ENCODE measurements around the gene TMEM82.

Gene TMEM82

DNA sequence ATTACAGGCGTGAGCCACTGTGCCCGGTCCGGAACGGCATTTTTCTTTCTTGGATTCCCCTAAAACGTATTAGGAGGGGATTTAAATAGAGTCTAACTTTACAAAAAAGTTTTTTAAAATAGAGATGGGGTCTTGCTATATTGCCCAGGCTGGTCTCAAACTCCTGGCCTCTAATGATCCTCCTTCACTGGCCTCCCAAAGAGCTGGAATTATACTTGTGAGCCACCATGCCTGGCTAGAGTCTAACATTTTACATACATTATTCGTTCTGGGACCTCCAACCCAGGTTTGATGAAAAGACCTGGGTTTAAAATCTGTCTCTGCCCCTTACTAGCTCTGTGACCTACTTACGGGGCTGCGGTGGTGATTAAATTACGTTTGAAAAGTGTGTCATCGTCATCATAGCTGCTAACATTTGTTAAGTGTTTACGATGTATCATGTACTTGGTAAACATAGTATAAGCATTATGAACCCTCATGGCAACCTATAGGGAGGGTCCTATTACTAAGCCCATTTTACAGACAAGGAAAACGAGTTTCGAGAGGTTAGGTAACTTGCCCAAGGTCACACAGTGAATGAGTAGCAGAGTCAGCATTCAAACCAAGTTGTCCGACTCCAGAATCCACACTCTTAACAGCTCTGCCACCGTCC, 33.7 kb upstream of the TMEM82 start:
- H3K9me3 Mint-ChIP-seq = no peaks in the 10 kb centered on the region
- no peaks in the 10 kb centered on the region for H3K27me3 Mint-ChIP-seq
- no peak overlapping the region for H3K4me3 Mint-ChIP-seq
- CTCF ChIA-PET = interaction anchor here (1.0 to 2.0 kb wide), 3 partner anchors 10 to 32 kb away, joined by 3 to 4 read pairs (median 3); no protein-coding TSS in a partner anchor
- H3K4me1 Mint-ChIP-seq = peaks cover 2% of the 10 kb centered on the region
- no peak overlapping the region for H3K27ac Mint-ChIP-seq
- no peak for DNase-seq
- H3K36me3 Mint-ChIP-seq = peaks cover 7% of the 10 kb centered on the region

DNA sequence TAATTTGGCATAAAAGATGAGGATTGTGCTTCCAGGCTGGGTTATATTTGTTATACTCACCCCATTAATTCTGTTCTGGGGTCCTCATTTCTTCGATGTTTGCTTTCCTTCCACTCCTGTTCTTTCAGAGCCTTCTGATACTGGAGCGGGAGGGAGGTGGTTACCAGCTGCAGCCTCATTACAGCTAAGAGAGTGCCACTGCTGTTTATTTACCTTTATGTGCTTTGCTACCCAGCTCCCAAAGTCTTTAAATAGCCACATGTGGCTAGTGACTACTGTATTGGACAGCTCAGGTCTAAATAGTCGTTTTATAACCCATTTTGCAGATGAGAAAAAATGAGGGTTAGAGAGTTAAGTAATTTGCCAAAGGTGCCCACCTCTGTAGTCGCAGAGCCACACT, 33.1 kb upstream of the TMEM82 start:
- no peak overlapping the region for H3K27ac Mint-ChIP-seq
- H3K4me3 Mint-ChIP-seq = no peak overlapping the region
- H3K9me3 Mint-ChIP-seq = no peaks in the 10 kb centered on the region
- no peaks in the 10 kb centered on the region for H3K27me3 Mint-ChIP-seq
- peaks cover 2% of the 10 kb centered on the region for H3K4me1 Mint-ChIP-seq
- CTCF ChIA-PET = interaction anchor here (2.0 kb wide), 1 partner anchor 12 kb away, joined by 4 read pairs; no protein-coding TSS in a partner anchor
- H3K36me3 Mint-ChIP-seq = peaks cover 7% of the 10 kb centered on the region
- DNase-seq = no peak

DNA sequence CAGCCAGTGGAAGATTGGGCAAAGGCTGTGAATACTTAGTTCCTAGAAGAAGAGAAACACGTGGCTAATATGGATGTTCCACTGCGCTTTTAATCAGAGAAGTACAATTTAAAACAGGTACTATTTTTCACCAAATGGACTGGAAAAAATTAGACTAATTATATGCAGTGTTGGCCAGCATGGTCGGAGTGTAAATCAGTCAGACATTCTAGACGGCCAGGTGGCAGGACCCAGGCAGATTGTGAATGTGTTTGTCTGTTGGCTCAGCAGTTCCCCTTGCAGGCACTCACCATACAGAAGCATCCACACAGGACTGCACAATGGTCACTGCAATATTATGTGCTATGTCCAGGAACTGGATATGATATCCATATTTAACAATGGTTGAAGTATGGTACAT, 30.1 kb upstream of the TMEM82 start:
- Mint-ChIP-seq H3K27ac (no peak overlapping the region), H3K9me3 (no peaks in the 10 kb centered on the region), H3K36me3 (peaks cover 13% of the 10 kb centered on the region), H3K4me3 (no peak overlapping the region), H3K4me1 (no peaks in the 10 kb centered on the region), H3K27me3 (no peaks in the 10 kb centered on the region)
- CTCF ChIA-PET = no interaction called here
- no peak for DNase-seq

DNA sequence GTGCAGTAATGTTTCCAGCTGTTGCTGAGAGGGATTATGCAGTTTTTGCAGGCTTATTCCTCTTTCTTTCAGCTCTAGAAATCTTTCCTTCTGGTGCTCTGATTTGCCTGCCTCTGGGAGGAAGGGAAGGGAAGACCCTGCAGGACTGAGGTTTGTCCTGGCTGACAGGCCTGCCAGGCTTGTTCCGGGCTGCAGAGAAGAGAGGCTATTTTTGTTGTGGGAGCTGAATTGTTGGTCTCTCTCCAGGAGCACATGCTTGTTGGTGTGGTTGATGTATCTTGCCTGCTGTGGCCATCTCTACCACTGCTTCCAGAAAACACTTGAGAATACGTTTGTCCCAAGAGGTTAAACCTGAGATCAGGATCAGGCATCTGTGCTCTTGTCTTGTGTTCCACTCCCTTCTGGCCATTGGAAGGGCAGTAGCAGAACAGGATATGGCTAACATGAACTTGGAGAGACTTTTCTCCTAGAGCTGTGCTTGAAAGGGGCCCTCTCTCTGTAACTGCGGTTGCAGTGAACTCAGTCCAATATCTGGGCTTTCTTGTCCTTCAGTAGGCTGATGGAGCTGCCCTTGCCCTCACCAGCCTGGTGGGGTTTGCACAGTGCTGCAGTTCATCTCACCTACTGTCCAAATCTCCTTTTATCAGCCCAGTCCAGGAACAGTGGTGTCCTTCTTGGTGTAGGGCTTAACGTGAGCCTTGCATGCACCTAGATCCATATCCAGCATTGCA, 27.7 kb upstream of the TMEM82 start:
- Mint-ChIP-seq H3K27ac (peak overlapping the region; percentile 52), H3K36me3 (peaks cover 22% of the 10 kb centered on the region), H3K27me3 (no peaks in the 10 kb centered on the region), H3K4me1 (no peaks in the 10 kb centered on the region), H3K9me3 (no peaks in the 10 kb centered on the region), H3K4me3 (no peak overlapping the region)
- CTCF ChIA-PET = no interaction called here
- no peak for DNase-seq

DNA sequence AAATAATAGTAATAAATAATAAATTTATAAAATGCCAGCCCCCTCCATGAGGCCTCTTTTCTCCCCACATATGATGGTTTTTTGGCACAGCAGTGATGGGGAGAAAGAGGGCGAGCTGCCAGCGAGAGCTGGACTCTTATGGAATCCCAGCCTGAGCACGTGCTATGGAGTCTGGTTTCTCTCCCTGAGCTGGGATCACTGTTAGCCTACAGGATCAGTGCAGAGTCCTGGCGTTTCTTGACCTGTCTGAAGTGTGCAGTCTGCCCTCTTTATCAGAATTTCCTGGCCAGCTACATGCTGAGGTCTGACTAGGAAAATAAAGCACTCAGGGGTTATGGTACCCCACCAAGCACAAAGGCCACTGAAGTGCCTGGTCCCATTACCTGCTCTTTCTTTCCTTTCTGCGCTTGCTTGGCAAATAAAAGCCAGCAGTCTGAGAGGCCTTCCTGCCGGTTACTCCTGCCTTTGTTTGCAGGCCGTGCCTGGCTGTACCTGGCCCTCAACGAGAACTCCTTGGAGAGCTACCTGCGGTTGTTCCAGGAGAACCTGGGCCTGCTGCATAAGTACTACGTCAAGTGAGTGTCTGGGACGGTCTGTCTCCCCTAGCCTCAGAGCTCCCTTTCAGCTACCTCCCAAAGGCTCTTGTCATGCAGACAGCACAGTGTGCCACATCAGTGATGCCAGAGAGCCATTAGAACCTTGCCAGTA, 24.7 kb upstream of the TMEM82 start:
- peaks cover 25% of the 10 kb centered on the region for H3K36me3 Mint-ChIP-seq
- DNase-seq = no peak
- H3K4me3 Mint-ChIP-seq = no peak overlapping the region
- CTCF ChIA-PET = interaction anchor here (1.4 to 1.7 kb wide), 2 partner anchors 11 to 24 kb away, joined by 4 to 5 read pairs; no protein-coding TSS in a partner anchor
- H3K27me3 Mint-ChIP-seq = no peaks in the 10 kb centered on the region
- no peaks in the 10 kb centered on the region for H3K4me1 Mint-ChIP-seq
- H3K27ac Mint-ChIP-seq = no peak overlapping the region
- no peaks in the 10 kb centered on the region for H3K9me3 Mint-ChIP-seq

DNA sequence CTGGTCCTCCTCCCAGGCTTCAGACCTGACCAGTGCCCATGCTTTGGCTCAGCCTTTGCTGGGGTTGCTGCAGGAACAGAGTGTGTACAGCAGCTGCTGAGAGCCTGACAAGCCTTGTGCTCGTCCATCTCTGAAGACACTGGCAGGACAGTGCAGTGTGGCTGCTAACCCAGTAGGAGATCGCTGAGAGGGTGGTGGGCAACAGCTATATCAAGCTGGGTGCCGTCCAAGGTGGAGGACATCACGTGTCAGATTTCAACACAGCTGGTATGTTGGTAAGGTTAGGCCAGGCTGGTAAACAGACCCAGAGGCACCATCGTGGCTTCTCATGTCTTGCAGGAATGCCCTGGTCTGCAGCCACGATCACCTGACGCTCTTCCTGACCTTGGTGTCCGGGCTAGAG, 24.1 kb upstream of the TMEM82 start:
- H3K4me1 Mint-ChIP-seq = no peaks in the 10 kb centered on the region
- CTCF ChIA-PET = interaction anchor here (1.2 to 1.4 kb wide), 3 partner anchors 10 to 124 kb away, joined by 3 to 4 read pairs (median 3); no protein-coding TSS in a partner anchor
- no peak overlapping the region for H3K27ac Mint-ChIP-seq
- no peak overlapping the region for H3K4me3 Mint-ChIP-seq
- DNase-seq = no peak
- H3K27me3 Mint-ChIP-seq = no peaks in the 10 kb centered on the region
- H3K9me3 Mint-ChIP-seq = no peaks in the 10 kb centered on the region
- peaks cover 25% of the 10 kb centered on the region for H3K36me3 Mint-ChIP-seq

DNA sequence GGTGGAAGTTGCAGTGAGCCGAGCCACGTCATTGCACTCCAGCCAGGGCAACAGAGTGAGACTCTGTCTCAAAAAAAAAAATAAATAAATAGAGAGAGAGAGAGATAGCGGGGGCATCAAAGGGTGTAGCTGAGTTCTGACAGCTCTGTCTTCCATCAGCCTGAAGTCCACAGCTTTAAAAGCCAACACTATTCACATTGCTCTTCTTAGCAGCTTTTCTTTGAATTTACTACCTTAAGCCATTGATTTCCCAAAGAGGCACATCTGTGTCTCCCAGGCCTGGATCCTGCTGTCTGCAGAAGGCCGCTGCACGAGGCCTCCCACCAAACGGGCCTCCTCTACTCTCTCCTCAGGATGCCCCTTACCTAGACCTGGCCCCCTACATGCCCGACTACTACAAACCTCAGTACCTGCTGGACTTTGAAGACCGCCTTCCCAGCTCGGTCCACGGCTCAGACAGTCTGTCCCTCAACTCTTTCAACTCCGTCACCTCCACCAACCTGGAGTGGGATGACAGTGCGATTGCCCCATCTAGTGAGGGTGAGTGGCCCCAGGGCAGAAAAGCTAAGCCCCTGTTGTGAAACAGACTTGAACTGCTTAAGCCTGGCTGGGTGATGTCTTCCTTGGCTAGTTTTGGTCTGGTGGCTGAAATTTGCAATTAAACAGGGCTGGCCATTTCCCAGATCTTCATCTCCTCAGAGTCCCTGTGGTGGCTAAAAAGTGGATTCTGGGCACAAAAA, 22.7 kb upstream of the TMEM82 start:
- Mint-ChIP-seq H3K4me3 (no peak overlapping the region), H3K9me3 (no peaks in the 10 kb centered on the region), H3K27ac (no peak overlapping the region), H3K27me3 (no peaks in the 10 kb centered on the region), H3K36me3 (peaks cover 21% of the 10 kb centered on the region), H3K4me1 (no peaks in the 10 kb centered on the region)
- CTCF ChIA-PET = interaction anchor here (0.6 to 1.2 kb wide), 3 partner anchors 11 to 185 kb away, joined by 3 read pairs; no protein-coding TSS in a partner anchor
- DNase-seq = no peak

DNA sequence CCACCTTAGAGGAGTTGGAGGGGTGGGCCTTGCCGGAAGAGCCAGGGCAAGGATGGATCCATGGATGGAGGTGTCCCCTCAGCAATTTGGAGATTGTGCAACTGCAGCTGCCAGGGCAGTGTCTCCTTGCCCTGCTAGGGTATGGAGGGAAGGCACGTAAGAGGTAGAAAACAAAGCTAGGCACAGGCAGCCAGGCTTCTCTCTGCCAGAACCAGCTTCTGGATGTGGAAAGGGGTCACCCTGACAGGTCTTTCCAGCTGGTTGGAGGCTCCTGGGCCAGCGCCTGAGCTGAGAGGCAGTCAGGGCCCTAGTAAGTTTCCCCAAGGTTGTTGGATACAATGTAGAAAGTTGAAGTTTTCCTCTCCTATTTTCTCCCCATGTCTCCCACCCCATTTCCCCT, 21.4 kb upstream of the TMEM82 start:
- CTCF ChIA-PET = interaction anchor here (1.0 kb wide), 1 partner anchor 20 kb away, joined by 3 read pairs; no protein-coding TSS in a partner anchor
- Mint-ChIP-seq H3K4me3 (no peak overlapping the region), H3K36me3 (peaks cover 21% of the 10 kb centered on the region), H3K27me3 (no peaks in the 10 kb centered on the region), H3K9me3 (no peaks in the 10 kb centered on the region), H3K27ac (no peak overlapping the region), H3K4me1 (no peaks in the 10 kb centered on the region)
- no peak for DNase-seq

DNA sequence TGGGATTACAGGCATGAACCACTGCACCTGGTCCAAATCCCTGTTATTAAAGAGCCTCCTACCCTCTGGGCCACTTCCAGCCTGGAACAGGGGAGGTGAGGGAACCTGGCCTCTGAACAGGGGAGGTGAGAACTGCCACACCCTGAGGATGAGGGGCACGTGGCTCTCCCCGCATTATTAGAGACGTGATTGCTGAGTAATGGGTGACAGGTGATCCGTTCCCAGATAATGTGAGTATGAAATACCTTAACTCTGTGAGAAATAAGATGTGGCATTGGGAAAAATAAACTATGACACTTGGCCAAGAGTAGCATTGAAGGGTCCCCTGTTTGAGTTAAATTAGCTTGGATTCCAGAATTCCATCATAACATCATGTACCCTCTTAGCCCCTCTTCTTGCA, 19.9 kb upstream of the TMEM82 start:
- H3K9me3 Mint-ChIP-seq = no peaks in the 10 kb centered on the region
- H3K27me3 Mint-ChIP-seq = no peaks in the 10 kb centered on the region
- H3K4me1 Mint-ChIP-seq = no peaks in the 10 kb centered on the region
- no peak overlapping the region for H3K4me3 Mint-ChIP-seq
- CTCF ChIA-PET = no interaction called here
- no peak for DNase-seq
- peaks cover 20% of the 10 kb centered on the region for H3K36me3 Mint-ChIP-seq
- H3K27ac Mint-ChIP-seq = no peak overlapping the region

DNA sequence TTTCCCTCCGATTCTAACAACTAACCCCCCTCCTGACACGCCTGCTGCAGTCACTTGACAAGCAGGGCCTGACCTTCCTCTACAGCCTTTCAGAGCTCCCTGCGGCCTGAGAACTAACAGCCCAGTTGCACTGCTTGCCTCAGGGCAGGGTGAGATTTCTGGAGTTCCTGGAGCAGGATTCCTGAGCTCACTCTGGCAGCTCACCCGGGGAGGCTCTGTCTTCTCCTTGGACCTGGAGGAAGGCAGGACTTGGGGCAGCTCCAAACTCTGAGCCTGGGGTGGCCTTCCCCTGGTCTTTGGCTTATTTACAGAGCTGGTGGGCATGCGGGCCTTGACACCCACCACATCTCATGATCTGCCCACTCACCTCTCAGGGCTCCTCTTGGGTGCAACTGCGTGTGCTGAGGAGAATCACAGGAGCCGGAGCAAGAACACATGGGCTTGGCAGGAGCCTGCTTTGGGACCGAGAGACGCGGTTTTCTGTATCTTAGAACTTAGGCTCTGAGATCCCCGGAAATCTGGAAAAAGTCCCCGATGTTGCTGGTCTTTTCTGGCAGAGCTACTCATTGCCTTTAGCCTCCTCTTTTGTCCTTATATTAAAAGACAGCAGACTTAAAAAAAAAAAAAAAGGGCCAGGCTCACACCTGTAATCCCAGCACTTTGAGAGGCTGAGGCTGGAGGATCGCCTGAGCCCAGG, 19.3 kb upstream of the TMEM82 start:
- CTCF ChIA-PET = no interaction called here
- Mint-ChIP-seq H3K4me3 (no peak overlapping the region), H3K36me3 (peaks cover 17% of the 10 kb centered on the region), H3K27me3 (no peaks in the 10 kb centered on the region), H3K9me3 (no peaks in the 10 kb centered on the region), H3K4me1 (no peaks in the 10 kb centered on the region), H3K27ac (no peak overlapping the region)
- DNase-seq = no peak

DNA sequence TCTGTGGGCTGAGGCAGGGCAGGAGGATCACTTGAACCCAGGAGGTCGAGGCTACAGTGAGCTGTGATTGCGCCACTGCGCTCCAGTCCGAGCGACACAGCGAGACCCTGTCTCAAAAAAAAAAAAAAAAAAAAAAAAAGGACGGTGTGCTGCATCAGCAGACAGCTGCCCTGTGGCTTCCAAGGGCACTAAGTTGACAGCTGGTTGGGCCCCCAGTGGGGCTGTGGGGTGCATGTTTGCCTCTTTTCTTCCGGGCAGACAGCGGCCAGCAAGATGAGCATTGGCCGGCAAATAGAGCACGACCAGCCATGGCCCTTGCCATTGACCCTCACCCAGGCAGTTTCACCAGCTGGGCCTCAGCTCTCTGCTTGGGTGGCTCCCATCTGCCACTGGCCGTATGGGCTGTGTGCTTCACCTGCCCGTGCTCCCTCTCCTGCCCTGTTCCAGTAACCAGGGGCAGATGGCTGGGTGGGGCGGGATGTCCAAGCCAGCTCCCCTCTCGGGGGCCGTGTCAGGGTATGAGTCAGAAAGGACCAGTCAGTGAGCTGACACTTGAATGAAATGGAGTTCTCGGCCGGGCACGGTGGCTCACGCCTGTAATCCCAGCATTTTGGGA, 18.6 kb upstream of the TMEM82 start:
- no peaks in the 10 kb centered on the region for H3K4me1 Mint-ChIP-seq
- peaks cover 15% of the 10 kb centered on the region for H3K36me3 Mint-ChIP-seq
- no peak for DNase-seq
- H3K27me3 Mint-ChIP-seq = no peaks in the 10 kb centered on the region
- H3K9me3 Mint-ChIP-seq = no peaks in the 10 kb centered on the region
- no peak overlapping the region for H3K27ac Mint-ChIP-seq
- H3K4me3 Mint-ChIP-seq = no peak overlapping the region
- CTCF ChIA-PET = no interaction called here

DNA sequence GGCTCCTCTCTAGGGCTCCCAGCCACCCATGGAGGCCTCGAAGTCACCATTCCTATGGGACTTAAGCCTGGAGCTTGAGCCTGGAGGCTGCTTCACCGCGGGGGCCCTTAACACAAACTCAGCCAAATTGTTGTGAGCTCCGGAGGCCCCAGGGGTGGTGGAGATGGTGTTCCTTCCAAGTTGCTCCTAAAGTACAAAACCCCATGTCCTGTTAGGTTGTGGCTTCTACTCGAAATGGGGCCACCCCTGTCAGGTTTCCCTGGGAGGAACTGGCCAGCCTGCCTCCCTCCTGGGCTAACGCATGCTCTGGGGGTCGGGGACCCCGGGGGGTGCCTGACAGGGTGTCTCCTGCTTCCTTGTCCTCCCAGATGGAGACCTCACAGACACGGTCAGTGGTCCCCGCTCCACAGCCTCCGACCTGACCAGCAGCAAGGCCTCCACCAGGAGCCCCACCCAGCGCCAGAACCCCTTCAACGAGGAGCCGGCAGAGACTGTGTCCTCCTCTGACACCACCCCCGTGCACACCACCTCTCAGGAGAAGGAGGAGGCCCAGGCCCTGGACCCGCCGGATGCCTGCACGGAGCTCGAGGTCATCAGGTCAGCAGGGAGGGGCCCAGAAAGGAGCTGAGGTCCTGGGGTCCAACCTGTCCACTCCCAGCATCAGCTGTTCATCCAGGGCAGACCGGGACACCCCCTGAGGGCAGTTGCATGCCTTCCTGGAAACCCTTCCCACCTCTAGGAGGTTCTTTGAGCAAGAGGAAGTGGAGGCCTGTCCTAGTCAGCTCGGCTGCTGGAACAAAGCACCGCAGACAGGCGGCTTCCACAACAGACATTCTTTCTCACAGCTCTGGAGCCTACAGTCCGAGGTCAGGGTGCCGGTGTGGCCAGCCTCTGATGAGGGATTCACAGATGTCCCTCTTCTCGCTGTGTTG, 17.1 kb upstream of the TMEM82 start:
- Mint-ChIP-seq H3K4me1 (no peaks in the 10 kb centered on the region), H3K27me3 (no peaks in the 10 kb centered on the region), H3K27ac (no peak overlapping the region), H3K4me3 (no peak overlapping the region), H3K36me3 (peaks cover 18% of the 10 kb centered on the region), H3K9me3 (no peaks in the 10 kb centered on the region)
- CTCF ChIA-PET = no interaction called here
- no peak for DNase-seq

Measured in activated naive CD4-positive, alpha-beta T cell treated with anti-CD3 and anti-CD28 coated beads, Interleukin-2, amount 10 ng/mL, durations not matched to agents 7 days and 5 days (primary cell).